Activated B cell treated with CpG ODN at 0.5 μM for 24 hours (primary cell): Measurements from ENCODE around the gene TRABD2B. TPM values are rescaled to one million over a fixed set of nuclear protein-coding genes. Genes with fewer than 3 reads are reported as not detected.

Experiments
- ATAC-seq: fragments of 200-7000 bp; cut with Tn5 transposase; one replicate; pipeline ENCODE4 v1.10.0; 2021; ENCODE audit warnings: low read depth, mild to moderate bottlenecking, moderate library complexity
- CTCF ChIA-PET: fragments of 350-600 bp; sonication (Branson Sonifier 250); formaldehyde crosslinking; loops from one replicate; lab custom pipeline; 2021; ENCODE audit warnings: antibody characterized with exemption; lab: Charles Lee
- POLR2A ChIA-PET: fragments of 350-600 bp; sonication (Branson Sonifier 250); formaldehyde crosslinking; loops from one replicate; lab custom pipeline; 2021; ENCODE audit warnings: antibody characterized with exemption; lab: Charles Lee
- DNase-seq: peaks from one replicate; pipeline ENCODE4 v3.0.0; 2022
- H3K27ac Mint-ChIP-seq: one replicate; pipeline ENCODE4 v1.8.0; 2020; ENCODE audit warnings: mixed read lengths
- H3K27me3 Mint-ChIP-seq: one replicate; pipeline ENCODE4 v1.8.0; 2021; ENCODE audit warnings: mixed read lengths
- H3K36me3 Mint-ChIP-seq: one replicate; pipeline ENCODE4 v1.8.0; 2021; ENCODE audit warnings: low read depth, mixed read lengths
- H3K4me1 Mint-ChIP-seq: one replicate; pipeline ENCODE4 v1.8.0; 2021; ENCODE audit warnings: mixed read lengths
- H3K4me3 Mint-ChIP-seq: one replicate; pipeline ENCODE4 v1.8.0; 2020; ENCODE audit warnings: mild to moderate bottlenecking, mixed read lengths
- H3K9me3 Mint-ChIP-seq: one replicate; pipeline ENCODE4 v1.8.0; 2020; ENCODE audit warnings: mixed read lengths
- CTCF ChIP-seq: fragments of 200-600 bp; IDR thresholded peaks from one replicate; pipeline ENCODE4 v1.8.0; 2022; ENCODE audit warnings: antibody characterized with exemption, mild to moderate bottlenecking
- intact Hi-C: fragments of 100-400 bp; cut with micrococcal nuclease; formaldehyde crosslinking; loops from one replicate; pipeline ENCODE4 v1.15.1; 2024
- total RNA-seq: library from RNA; stranded (reverse); gene quantifications from 2 replicates; pipeline ENCODE4 v1.2.3, GENCODE V29; 2022

TRABD2B gene
- total RNA-seq, 1 donor from 2014 or later = not detected

- H3K27me3 Mint-ChIP-seq = no peaks in the 10 kb centered on the region
- ChIA-PET POLR2A (no interaction called here), CTCF (no interaction called here)
- H3K9me3 Mint-ChIP-seq = peaks cover 6% of the 10 kb centered on the region
- TF ChIP-seq CTCF = no peak
- no peaks in the 10 kb centered on the region for H3K36me3 Mint-ChIP-seq
- no peaks in the 10 kb centered on the region for H3K4me1 Mint-ChIP-seq
- no peak for DNase-seq
- no peak for ATAC-seq
- intact Hi-C loops = no loop called here
- no peak overlapping the region for H3K4me3 Mint-ChIP-seq
- no peak overlapping the region for H3K27ac Mint-ChIP-seq
Measured at GRCh38 chr1:47837056-47837830, 159.9 kb downstream of the TRABD2B start.

DNA sequence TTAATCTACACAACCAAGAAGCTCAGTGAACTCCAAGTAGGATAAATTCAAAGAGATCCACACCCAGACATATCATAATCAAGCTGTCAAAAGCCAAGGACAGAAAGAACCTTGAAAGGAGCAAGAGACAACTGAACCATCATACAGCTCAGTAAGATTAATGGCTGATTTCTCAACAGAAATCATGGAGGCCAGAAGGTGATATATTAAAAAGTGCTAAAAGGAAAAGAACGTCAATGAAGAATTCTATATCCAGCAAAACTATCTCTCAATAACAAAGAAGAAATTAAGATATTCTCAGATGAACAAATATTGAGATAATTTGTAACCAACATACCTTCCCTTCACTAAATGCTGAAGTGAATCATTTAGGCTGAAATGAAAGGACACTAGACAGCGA lies 161.8 kb downstream of the TRABD2B start:
- H3K9me3 Mint-ChIP-seq = peaks cover 6% of the 10 kb centered on the region
- DNase-seq (no peak), ATAC-seq (no peak)
- H3K4me3 Mint-ChIP-seq = no peak overlapping the region
- no peak for TF ChIP-seq CTCF
- no peak overlapping the region for H3K27ac Mint-ChIP-seq
- no peaks in the 10 kb centered on the region for H3K27me3 Mint-ChIP-seq
- POLR2A ChIA-PET = no interaction called here
- intact Hi-C loops = no loop called here
- no peaks in the 10 kb centered on the region for H3K36me3 Mint-ChIP-seq
- no peaks in the 10 kb centered on the region for H3K4me1 Mint-ChIP-seq
- CTCF ChIA-PET = no interaction called here

- CTCF ChIA-PET = no interaction called here
- intact Hi-C loops = no loop called here
- ATAC-seq = no peak
Measured at GRCh38 chr1:47834326-47834725, 162.9 kb downstream of the TRABD2B start.

GRCh38 chr1:47830641-47831333 lies 166.4 kb downstream of the TRABD2B start:
- no peak for TF ChIP-seq CTCF
- ATAC-seq = no peak
- no peak overlapping the region for H3K27ac Mint-ChIP-seq
- CTCF ChIA-PET = no interaction called here
- peaks cover 6% of the 10 kb centered on the region for H3K9me3 Mint-ChIP-seq
- H3K27me3 Mint-ChIP-seq = peaks cover 5% of the 10 kb centered on the region
- no peaks in the 10 kb centered on the region for H3K36me3 Mint-ChIP-seq
- POLR2A ChIA-PET = no interaction called here
- no peaks in the 10 kb centered on the region for H3K4me1 Mint-ChIP-seq
- intact Hi-C loops = no loop called here
- no peak for DNase-seq
- no peak overlapping the region for H3K4me3 Mint-ChIP-seq

More at GRCh38 chr1:47834326-47834725, 162.9 kb downstream of the TRABD2B start:
- TF ChIP-seq CTCF = no peak
- H3K36me3 Mint-ChIP-seq = no peaks in the 10 kb centered on the region
- no peak for DNase-seq
- peaks cover 4% of the 10 kb centered on the region for H3K27me3 Mint-ChIP-seq
- H3K4me3 Mint-ChIP-seq = no peak overlapping the region
- H3K27ac Mint-ChIP-seq = no peak overlapping the region
- POLR2A ChIA-PET = no interaction called here
- H3K4me1 Mint-ChIP-seq = no peaks in the 10 kb centered on the region
- H3K9me3 Mint-ChIP-seq = peaks cover 6% of the 10 kb centered on the region

DNA sequence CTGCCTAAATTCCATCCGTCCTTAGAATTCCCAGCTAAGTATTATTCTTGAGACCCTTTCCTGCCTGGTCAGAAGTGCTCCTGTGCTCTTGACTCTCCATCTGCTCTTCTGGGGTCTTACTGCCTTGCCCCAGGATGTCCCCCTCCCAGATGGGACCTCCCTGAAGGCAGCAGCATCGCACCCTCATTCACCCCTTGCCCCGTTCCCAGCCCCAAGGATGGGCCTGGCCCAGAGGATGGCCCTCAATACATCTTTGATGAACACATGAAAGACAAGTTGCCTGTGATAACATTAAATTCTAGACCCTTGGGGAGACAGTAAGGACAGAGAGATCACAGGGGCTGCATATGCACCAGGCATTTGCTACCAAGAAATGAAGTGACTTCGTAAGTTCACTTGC lies 167.2 kb downstream of the TRABD2B start:
- H3K4me1 Mint-ChIP-seq = no peaks in the 10 kb centered on the region
- H3K27me3 Mint-ChIP-seq = peaks cover 5% of the 10 kb centered on the region
- H3K9me3 Mint-ChIP-seq = peaks cover under 1% of the 10 kb centered on the region
- no peaks in the 10 kb centered on the region for H3K36me3 Mint-ChIP-seq
- no peak overlapping the region for H3K27ac Mint-ChIP-seq
- DNase-seq (no peak), ATAC-seq (no peak)
- intact Hi-C loops = no loop called here
- ChIA-PET POLR2A (no interaction called here), CTCF (no interaction called here)
- no peak overlapping the region for H3K4me3 Mint-ChIP-seq
- no peak for TF ChIP-seq CTCF
